GM13977 (cell line): ENCODE results near the gene TMEM238L.

Experiments used
- DNase-seq: peaks from one replicate; pipeline ENCODE4 v3.0.0; 2012; ENCODE audit warnings: low spot score
- CTCF ChIP-seq: IDR thresholded peaks from 2 replicates; pipeline ENCODE4 v1.5.1; 2012; ENCODE audit warnings: mild to moderate bottlenecking, control low read depth; ENCODE audit not compliant: insufficient read depth; ENCODE audit errors: extremely low read depth, missing control alignments
- in situ Hi-C: fragments of 300-500 bp; cut with MboI; formaldehyde crosslinking; loops from one replicate; pipeline ENCODE4 v1.12.0; 2022; ENCODE audit warnings: low sequenced_read_pairs, low pct_unique_long_range_greater_than_20kb, mixed read lengths, inconsistent platforms; ENCODE audit not compliant: unreplicated experiment

TMEM238L gene

GRCh38 chr17:10777131-10777807 lies 26.6 kb downstream of the TMEM238L start:
- in situ Hi-C loops: no loop called here
- TF ChIP-seq CTCF: no peak
- DNase-seq: no peak

- no peak for DNase-seq
- in situ Hi-C loops: no loop called here
- no peak for TF ChIP-seq CTCF
Measured at GRCh38 chr17:10776381-10776780, 27.5 kb downstream of the TMEM238L start.

GRCh38 chr17:10775740-10776356 lies 28.1 kb downstream of the TMEM238L start:
- in situ Hi-C loops: no loop called here
- TF ChIP-seq CTCF: no peak
- DNase-seq: no peak

GRCh38 chr17:10775058-10775457 lies 28.8 kb downstream of the TMEM238L start:
- in situ Hi-C loops: no loop called here
- DNase-seq: no peak
- no peak for TF ChIP-seq CTCF

- TF ChIP-seq CTCF: no peak
- DNase-seq: no peak
- in situ Hi-C loops: no loop called here
Measured at GRCh38 chr17:10773391-10773790, 30.5 kb downstream of the TMEM238L start.

GRCh38 chr17:10772425-10773380 lies 31.2 kb downstream of the TMEM238L start:
- in situ Hi-C loops: no loop called here
- TF ChIP-seq CTCF: peak; percentile 67
- no peak for DNase-seq
